HepG2 (cell line): ENCODE results near the gene NME4. TPM values are rescaled to one million over a fixed set of nuclear protein-coding genes. Genes with fewer than 3 reads are reported as not detected.

Source experiments
- ATRX ChIP-seq: sonication (generic); formaldehyde crosslinking; IDR thresholded peaks from 2 replicates; pipeline ENCODE4 v1.4.0; 2020; ENCODE audit warnings: missing genetic modification reagents, borderline replicate concordance
- FOXA1 ChIP-seq, 2 experiments: fragments of 450-650 bp in 1 of 2; sonication (generic) in 1 of 2; formaldehyde crosslinking in 1 of 2; IDR thresholded peaks; 2 replicates each; pipeline versions ENCODE4 v1.4.0 to v1.6.1; 2016 to 2020; ENCODE audit warnings: missing genetic modification reagents in 1 of 2
- GATAD1 ChIP-seq: IDR thresholded peaks from 2 replicates; pipeline ENCODE4 v1.6.1; 2016; ENCODE audit warnings: missing genetic modification reagents, missing compliant biosample characterization
- GPN1 ChIP-seq: sonication (generic); formaldehyde crosslinking; IDR thresholded peaks from 2 replicates; pipeline ENCODE4 v1.5.1; 2020; ENCODE audit warnings: missing genetic modification reagents, borderline replicate concordance
- MYNN ChIP-seq: sonication (generic); formaldehyde crosslinking; IDR thresholded peaks from 2 replicates; pipeline ENCODE4 v1.4.0; 2020; ENCODE audit warnings: mild to moderate bottlenecking, low read depth, missing genetic modification reagents
- MZF1 ChIP-seq: sonication (generic); formaldehyde crosslinking; IDR thresholded peaks from 2 replicates; pipeline ENCODE4 v1.8.1; 2023; ENCODE audit warnings: mild to moderate bottlenecking, missing genetic modification reagents, borderline replicate concordance
- NFE2L1 ChIP-seq: sonication (generic); formaldehyde crosslinking; IDR thresholded peaks from 2 replicates; pipeline ENCODE4 v1.4.0; 2020; ENCODE audit warnings: missing genetic modification reagents, mild to moderate bottlenecking, borderline replicate concordance
- NFKBIZ ChIP-seq: IDR thresholded peaks from 2 replicates; pipeline ENCODE4 v1.6.1; 2018; ENCODE audit warnings: missing genetic modification reagents, missing compliant biosample characterization
- SIN3B ChIP-seq: fragments of 150-350 bp; IDR thresholded peaks from 2 replicates; pipeline ENCODE4 v1.6.1; 2014; ENCODE audit warnings: low read length
- SP5 ChIP-seq: IDR thresholded peaks from 2 replicates; pipeline ENCODE4 v1.6.1; 2016; ENCODE audit warnings: low read depth, borderline replicate concordance
- TAF15 ChIP-seq: fragments of 200-400 bp; formaldehyde crosslinking; IDR thresholded peaks from one replicate; pipeline ENCODE4 v1.6.1; 2018; ENCODE audit warnings: mild to moderate bottlenecking, low read depth, low read length; ENCODE audit not compliant: poor library complexity, severe bottlenecking
- TRAFD1 ChIP-seq: sonication (generic); formaldehyde crosslinking; IDR thresholded peaks from 2 replicates; pipeline ENCODE4 v1.5.1; 2020; ENCODE audit warnings: missing genetic modification reagents, mild to moderate bottlenecking, borderline replicate concordance
- ZBTB49 ChIP-seq: sonication (generic); formaldehyde crosslinking; IDR thresholded peaks from 2 replicates; pipeline ENCODE4 v1.4.0; 2020; ENCODE audit warnings: missing genetic modification reagents, borderline replicate concordance
- ZKSCAN1 ChIP-seq: fragments of 150-350 bp; IDR thresholded peaks from 2 replicates; pipeline ENCODE4 v1.6.1; 2014; ENCODE audit warnings: low read length
- ZMYM2 ChIP-seq: sonication (generic); formaldehyde crosslinking; IDR thresholded peaks from 2 replicates; pipeline ENCODE4 v1.8.0; 2022; ENCODE audit warnings: mild to moderate bottlenecking, missing genetic modification reagents
- ZNF160 ChIP-seq: sonication (generic); formaldehyde crosslinking; IDR thresholded peaks from 2 replicates; pipeline ENCODE4 v1.8.0; 2022; ENCODE audit warnings: mild to moderate bottlenecking, inconsistent platforms, missing genetic modification reagents
- ZNF34 ChIP-seq: sonication (generic); formaldehyde crosslinking; IDR thresholded peaks from 2 replicates; pipeline ENCODE4 v1.4.0; 2020; ENCODE audit warnings: mild to moderate bottlenecking, missing genetic modification reagents, borderline replicate concordance
- ZNF589 ChIP-seq: sonication (generic); formaldehyde crosslinking; conservative IDR thresholded peaks from 2 replicates; pipeline ENCODE4 v1.8.0; 2022; ENCODE audit warnings: mild to moderate bottlenecking, moderate library complexity, missing genetic modification reagents
- ZNF607 ChIP-seq: sonication (generic); formaldehyde crosslinking; IDR thresholded peaks from 2 replicates; pipeline ENCODE4 v1.5.1; 2020; ENCODE audit warnings: missing genetic modification reagents, mild to moderate bottlenecking, borderline replicate concordance
- ZNF878 ChIP-seq: sonication (generic); formaldehyde crosslinking; IDR thresholded peaks from 2 replicates; pipeline ENCODE4 v1.8.1; 2023; ENCODE audit warnings: mild to moderate bottlenecking, missing genetic modification reagents, moderate library complexity
- ZNF891 ChIP-seq: sonication (generic); formaldehyde crosslinking; IDR thresholded peaks from 2 replicates; pipeline ENCODE4 v1.5.0; 2020; ENCODE audit warnings: mild to moderate bottlenecking, missing genetic modification reagents
- polyA plus RNA-seq, 8 experiments: library from polyadenylated mRNA; depleted of rRNA in 3 of 8; stranded (reverse) in 7 of 8; unstranded in 1 of 8; fragments of >200 nt; fragmentation: Illumina TruSeq in 4 of 8; extraction: Trizol in 4 of 8; gene quantifications; 2 replicates each; pipeline versions ENCODE4 v1.2.1 to v1.2.3, GENCODE V29; 2011 to 2016; ENCODE audit warnings: low read depth in 4 of 8, missing spikeins in 1 of 8, mixed read lengths in 1 of 8; ENCODE audit not compliant: insufficient read depth in 1 of 8
- total RNA-seq, 5 experiments: library from RNA; depleted of rRNA; stranded (reverse); fragments of >200 nt; fragmentation: Illumina TruSeq; extraction: Trizol; gene quantifications; 2 replicates each; pipeline ENCODE4 v1.2.3, GENCODE V29; 2016; ENCODE audit warnings: low read depth in 1 of 5
- TF ChIP-seq, protein P1 (sequence below): sonication (generic); formaldehyde crosslinking; conservative IDR thresholded peaks from 2 replicates; pipeline ENCODE4 v1.8.1; 2023; ENCODE audit warnings: missing genetic modification reagents
- TF ChIP-seq, protein P2 (sequence below): IDR thresholded peaks from 2 replicates; pipeline ENCODE4 v1.6.1; 2012; ENCODE audit warnings: low read length, improper control_type of control experiment

NME4 gene
- total and polyA plus RNA-seq, 2 of the 13 experiments (the other 11 are each of a cell fraction or from before 2014, with no cell fraction given) = 121 to 263 TPM

GRCh38 chr16:396605-397004 is 394 bp upstream of the NME4 start (continued):
- TF ChIP-seq SIN3B (no peak), ZNF34 (CRISPR knock-in tag) (no peak), GATAD1 (CRISPR knock-in tag) (no peak), SP5 (CRISPR knock-in tag) (0 out of 2 replicates have a peak, but pooled peaks have one; percentile 19), MYNN (no peak), TAF15 (no peak), ZBTB49 (CRISPR knock-in tag) (no peak), ATRX (CRISPR knock-in tag) (no peak), MZF1 (CRISPR knock-in tag) (no peak), TRAFD1 (no peak), NFE2L1 (CRISPR knock-in tag) (no peak), GPN1 (CRISPR knock-in tag) (no peak), ZMYM2 (CRISPR knock-in tag) (peak; percentile 60; the same call in 1 of the 2 replicates), ZNF891 (no peak), ZNF589 (CRISPR knock-in tag) (no peak), ZNF607 (CRISPR knock-in tag) (no peak), NFKBIZ (CRISPR knock-in tag) (no peak), ZKSCAN1 (no peak), ZNF878 (no peak), FOXA1 (IDR thresholded peaks at IDR 0.05) (no peak), FOXA1 (CRISPR knock-in tag; IDR thresholded peaks at IDR 0.05) (no peak), ZNF160 (no peak)
- TF ChIP-seq, protein P1, sequence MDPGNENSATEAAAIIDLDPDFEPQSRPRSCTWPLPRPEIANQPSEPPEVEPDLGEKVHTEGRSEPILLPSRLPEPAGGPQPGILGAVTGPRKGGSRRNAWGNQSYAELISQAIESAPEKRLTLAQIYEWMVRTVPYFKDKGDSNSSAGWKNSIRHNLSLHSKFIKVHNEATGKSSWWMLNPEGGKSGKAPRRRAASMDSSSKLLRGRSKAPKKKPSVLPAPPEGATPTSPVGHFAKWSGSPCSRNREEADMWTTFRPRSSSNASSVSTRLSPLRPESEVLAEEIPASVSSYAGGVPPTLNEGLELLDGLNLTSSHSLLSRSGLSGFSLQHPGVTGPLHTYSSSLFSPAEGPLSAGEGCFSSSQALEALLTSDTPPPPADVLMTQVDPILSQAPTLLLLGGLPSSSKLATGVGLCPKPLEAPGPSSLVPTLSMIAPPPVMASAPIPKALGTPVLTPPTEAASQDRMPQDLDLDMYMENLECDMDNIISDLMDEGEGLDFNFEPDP (CRISPR knock-in tag) = no peak
- TF ChIP-seq, protein P2, sequence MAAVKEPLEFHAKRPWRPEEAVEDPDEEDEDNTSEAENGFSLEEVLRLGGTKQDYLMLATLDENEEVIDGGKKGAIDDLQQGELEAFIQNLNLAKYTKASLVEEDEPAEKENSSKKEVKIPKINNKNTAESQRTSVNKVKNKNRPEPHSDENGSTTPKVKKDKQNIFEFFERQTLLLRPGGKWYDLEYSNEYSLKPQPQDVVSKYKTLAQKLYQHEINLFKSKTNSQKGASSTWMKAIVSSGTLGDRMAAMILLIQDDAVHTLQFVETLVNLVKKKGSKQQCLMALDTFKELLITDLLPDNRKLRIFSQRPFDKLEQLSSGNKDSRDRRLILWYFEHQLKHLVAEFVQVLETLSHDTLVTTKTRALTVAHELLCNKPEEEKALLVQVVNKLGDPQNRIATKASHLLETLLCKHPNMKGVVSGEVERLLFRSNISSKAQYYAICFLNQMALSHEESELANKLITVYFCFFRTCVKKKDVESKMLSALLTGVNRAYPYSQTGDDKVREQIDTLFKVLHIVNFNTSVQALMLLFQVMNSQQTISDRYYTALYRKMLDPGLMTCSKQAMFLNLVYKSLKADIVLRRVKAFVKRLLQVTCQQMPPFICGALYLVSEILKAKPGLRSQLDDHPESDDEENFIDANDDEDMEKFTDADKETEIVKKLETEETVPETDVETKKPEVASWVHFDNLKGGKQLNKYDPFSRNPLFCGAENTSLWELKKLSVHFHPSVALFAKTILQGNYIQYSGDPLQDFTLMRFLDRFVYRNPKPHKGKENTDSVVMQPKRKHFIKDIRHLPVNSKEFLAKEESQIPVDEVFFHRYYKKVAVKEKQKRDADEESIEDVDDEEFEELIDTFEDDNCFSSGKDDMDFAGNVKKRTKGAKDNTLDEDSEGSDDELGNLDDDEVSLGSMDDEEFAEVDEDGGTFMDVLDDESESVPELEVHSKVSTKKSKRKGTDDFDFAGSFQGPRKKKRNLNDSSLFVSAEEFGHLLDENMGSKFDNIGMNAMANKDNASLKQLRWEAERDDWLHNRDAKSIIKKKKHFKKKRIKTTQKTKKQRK = no peak
